KBM-7 (cell line): ENCODE measurements around the gene PRMT1.
"Not testable (repeated sequence)": the region's sequence is repeated elsewhere in the genome, so short reads cannot be mapped to it uniquely, and the experiment has no call there.

Source experiments
- DNase-seq: peaks from one replicate; pipeline ENCODE4 v3.0.0-alpha.2; 2015
- in situ Hi-C: fragments of 300-500 bp; cut with MboI; formaldehyde crosslinking; loops from 2 replicates; pipeline ENCODE4 v1.14.3; 2020; ENCODE audit warnings: low sequenced_read_pairs, low pct_unique_long_range_greater_than_20kb, mixed read lengths

The PRMT1 gene

GRCh38 chr19:49710372-49710951 is 33.4 kb downstream of the PRMT1 start:
- no peak for DNase-seq
- in situ Hi-C loops = no loop called here

DNA sequence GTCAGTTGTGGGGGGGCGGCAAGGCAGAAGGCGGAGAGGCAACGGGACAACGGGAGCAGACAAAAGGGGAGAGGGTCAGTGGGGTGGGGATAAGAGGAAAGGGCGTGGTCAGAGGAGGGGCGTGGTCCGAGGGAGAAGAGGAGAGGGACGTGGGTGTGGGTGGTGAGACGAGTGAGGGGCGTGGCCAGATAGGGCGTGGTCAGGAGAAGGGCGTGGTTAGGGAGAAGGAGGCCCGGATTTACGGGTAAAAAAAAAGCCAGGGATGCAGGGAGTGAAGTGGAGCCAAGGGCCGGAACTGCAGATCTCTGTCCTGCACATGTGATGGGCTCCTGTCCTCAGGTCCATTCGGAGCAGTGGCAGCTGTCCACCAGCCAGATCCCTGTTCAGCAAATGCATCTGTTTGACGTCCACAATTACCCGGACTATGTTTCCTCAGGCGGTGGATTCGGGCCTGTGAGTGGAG is 35.4 kb downstream of the PRMT1 start:
- in situ Hi-C loops = no loop called here
- DNase-seq = no peak

DNA sequence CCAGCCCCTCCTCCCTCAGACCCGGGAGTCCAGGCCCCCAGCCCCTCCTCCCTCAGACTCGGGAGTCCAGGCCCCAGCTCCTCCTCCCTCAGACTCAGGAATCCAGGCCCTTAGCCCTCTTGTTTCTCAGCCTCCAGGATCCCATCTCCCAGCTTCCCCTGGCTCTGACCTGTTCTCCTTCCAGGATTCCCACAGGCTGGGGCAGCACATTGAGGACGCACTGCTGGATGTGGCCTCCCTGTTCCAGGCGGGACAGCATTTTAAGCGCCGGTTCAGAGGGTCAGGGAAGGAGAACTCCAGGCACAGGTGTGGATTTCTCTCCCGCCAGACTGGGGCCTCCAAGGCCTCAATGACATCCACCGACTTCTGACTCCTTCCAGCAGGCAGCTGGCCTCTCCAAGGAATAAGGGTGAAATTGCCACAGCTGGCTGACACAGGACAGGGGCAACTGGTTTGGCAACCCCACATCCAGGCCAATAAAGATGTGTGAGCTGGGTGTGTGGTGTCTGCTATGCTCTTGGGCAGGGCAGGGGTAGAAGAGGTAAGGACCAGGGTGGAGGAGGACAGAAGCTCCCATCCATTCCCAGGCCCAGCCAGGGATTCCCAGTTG is 36.3 kb downstream of the PRMT1 start:
- in situ Hi-C loops = no loop called here
- no peak for DNase-seq

- in situ Hi-C loops = no loop called here
Measured at GRCh38 chr19:49716154-49716553, 39.1 kb downstream of the PRMT1 start.

DNA sequence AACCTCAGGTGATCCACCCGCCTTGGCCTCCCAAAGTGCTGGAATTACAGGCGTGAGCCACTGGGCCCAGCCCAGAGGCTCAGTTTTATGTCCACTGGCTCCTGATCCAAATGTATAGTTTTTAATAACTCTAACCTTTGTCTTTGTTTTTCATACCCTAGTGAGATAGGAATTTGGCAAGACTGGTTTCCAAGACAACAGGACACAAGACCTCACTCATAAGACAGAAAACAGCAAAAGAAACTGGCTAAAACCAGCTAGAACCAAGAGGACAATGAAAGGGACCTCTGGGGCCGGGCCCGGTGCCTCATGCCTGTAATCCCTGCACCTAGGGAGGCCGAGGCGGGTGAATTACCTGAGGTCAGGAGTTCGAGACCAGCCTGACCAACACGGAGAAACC is 41.4 kb downstream of the PRMT1 start:
- in situ Hi-C loops = no loop called here
- DNase-seq = no peak

More at GRCh38 chr19:49716154-49716553, 39.1 kb downstream of the PRMT1 start:
- no peak for DNase-seq

GRCh38 chr19:49718991-49719390 is 41.9 kb downstream of the PRMT1 start:
- DNase-seq = no peak
- in situ Hi-C loops = no loop called here

GRCh38 chr19:49719420-49719819 is 42.3 kb downstream of the PRMT1 start:
- DNase-seq, in situ Hi-C loops: not testable (repeated sequence)

- DNase-seq = no peak
- in situ Hi-C loops = no loop called here
Measured at GRCh38 chr19:49727217-49728030, 50.4 kb downstream of the PRMT1 start.

DNA sequence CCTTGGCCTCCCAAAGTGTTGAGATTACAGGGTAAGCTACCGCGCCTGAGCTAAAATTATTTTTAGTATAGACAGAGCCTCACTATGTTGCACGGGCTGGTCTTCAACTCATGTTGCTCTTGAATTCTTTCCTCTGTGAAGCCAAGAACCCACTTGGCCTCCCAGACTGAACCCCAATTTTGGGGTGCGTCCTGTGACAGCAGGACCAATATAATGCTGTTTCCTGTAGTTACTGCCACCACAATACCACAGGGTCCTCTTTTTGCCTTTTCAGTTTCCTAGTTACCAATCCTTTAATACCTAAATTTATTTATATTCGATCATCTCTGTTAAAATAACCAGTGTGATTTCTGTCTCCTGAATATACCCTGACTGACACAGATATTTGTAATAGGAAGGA is 53.1 kb downstream of the PRMT1 start:
- in situ Hi-C loops = no loop called here
- no peak for DNase-seq
